Hypothalamus (tissue), 51 donors: ENCODE measurements around the gene SCARB2.
A peak's percentile ranks its signal among the peaks of the same experiment; 100 is the strongest.

Experiments used
- DNase-seq, 51 donors: peaks; one replicate each; lab custom pipeline; 2025; lab: John Stamatoyannopoulos, UW

SCARB2 gene

GRCh38 chr4:76200771-76201231 lies 12.8 kb downstream of the SCARB2 start:
- DNase-seq, result peak in 2 of 51 donors; percentile 25 to 39

GRCh38 chr4:76199664-76200211 lies 13.9 kb downstream of the SCARB2 start:
- DNase-seq, result peak in 44 of 51 donors; percentile 9 to 84 (median 56)

- DNase-seq, result peak in 39 of 51 donors; percentile 6 to 90 (median 38)
These were observed 15.0 kb downstream of the SCARB2 start for GRCh38 chr4:76198411-76199237.

- DNase-seq, result peak in 43 of 51 donors; percentile 4 to 90 (median 59)
These were observed 15.6 kb downstream of the SCARB2 start for GRCh38 chr4:76197971-76198410.

GRCh38 chr4:76197031-76197743 lies 16.4 kb downstream of the SCARB2 start:
- peak in 1 of 51 donors; percentile 34 for DNase-seq

- no peak for DNase-seq
These were observed 17.2 kb downstream of the SCARB2 start for GRCh38 chr4:76196376-76196775.

GRCh38 chr4:76195326-76195725 lies 18.3 kb downstream of the SCARB2 start:
- no peak for DNase-seq

GRCh38 chr4:76194325-76194724 lies 19.3 kb downstream of the SCARB2 start:
- DNase-seq, result peak in 1 of 51 donors; percentile 41

- no peak for DNase-seq
These were observed 21.4 kb downstream of the SCARB2 start for GRCh38 chr4:76192236-76192635.

- DNase-seq, result peak in 2 of 51 donors; percentile 35 to 38
These were observed 25.1 kb downstream of the SCARB2 start for GRCh38 chr4:76188557-76188956.

GRCh38 chr4:76188149-76188548 lies 25.5 kb downstream of the SCARB2 start:
- DNase-seq, result peak in 1 of 51 donors; percentile 35

GRCh38 chr4:76187152-76187551 lies 26.5 kb downstream of the SCARB2 start:
- no peak for DNase-seq

GRCh38 chr4:76182463-76182862 lies 31.2 kb downstream of the SCARB2 start:
- no peak for DNase-seq

GRCh38 chr4:76179398-76180318 lies 34.0 kb downstream of the SCARB2 start:
- DNase-seq, result peak in 50 of 51 donors; percentile 10 to 92 (median 65)

GRCh38 chr4:76178296-76178695 lies 35.3 kb downstream of the SCARB2 start:
- peak in 1 of 51 donors; percentile 7 for DNase-seq

- no peak for DNase-seq
These were observed 35.9 kb downstream of the SCARB2 start for GRCh38 chr4:76177709-76178108.

GRCh38 chr4:76175336-76175735 lies 38.3 kb downstream of the SCARB2 start:
- no peak for DNase-seq

GRCh38 chr4:76174216-76174615 lies 39.4 kb downstream of the SCARB2 start:
- DNase-seq, result no peak

- no peak for DNase-seq
These were observed 44.9 kb downstream of the SCARB2 start for GRCh38 chr4:76168688-76169087.

GRCh38 chr4:76166480-76166879 lies 47.1 kb downstream of the SCARB2 start:
- DNase-seq, result no peak
